ENCODE results near the gene SNX14. TPM values are rescaled to one million over a fixed set of nuclear protein-coding genes. Genes with fewer than 3 reads are reported as not detected.

The SNX14 gene
- total and polyA plus RNA-seq, 2 of the 8 experiments (the other 6 are each of a cell fraction or from before 2014, with no cell fraction given), result 11.9 to 24.2 TPM

DNA sequence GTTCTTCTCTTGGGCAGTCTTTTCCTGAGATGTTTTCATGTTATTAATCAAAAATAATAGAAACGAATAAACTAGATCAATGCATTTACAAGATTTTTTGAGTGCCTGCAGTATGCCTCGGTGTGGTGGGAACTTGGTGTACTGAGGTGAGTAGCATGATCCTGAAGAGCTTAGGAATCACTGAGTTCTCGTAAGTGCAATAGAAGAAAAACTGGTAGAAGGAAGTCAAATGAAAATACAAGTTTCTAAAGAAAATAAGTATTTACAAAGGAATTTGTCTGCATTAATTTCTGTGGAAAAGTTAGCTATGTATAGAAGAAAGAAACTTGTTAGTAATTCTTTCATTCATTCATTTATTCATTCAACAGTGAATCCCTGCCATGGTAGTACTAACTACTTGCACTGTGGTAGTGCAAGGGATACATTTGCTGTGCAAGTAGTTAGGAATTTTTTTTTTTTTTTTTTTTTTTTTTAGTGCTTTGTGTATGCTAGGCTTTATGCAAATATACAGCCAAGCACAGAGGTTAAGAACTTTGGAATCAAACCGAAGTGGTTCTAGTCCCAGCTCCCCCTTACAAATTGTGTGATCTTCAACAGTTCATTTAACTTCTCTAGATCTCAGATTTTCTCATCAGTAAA, 129.9 kb downstream of the SNX14 start:
- Histone ChIP-seq H3K14ac (ENCODE audit: insufficient read length) (no peak overlapping the region), H2BK20ac (ENCODE audit: low read length) (no peak overlapping the region), H3K79me2 (ENCODE audit: control insufficient read depth in 1 of 2, insufficient read depth in 2 of 2, low read length in 2 of 2) (no peaks in the 10 kb centered on the region), H3K23ac (ENCODE audit: insufficient read length) (no peak overlapping the region), H2AK5ac (ENCODE audit: low read depth, low read length) (no peak overlapping the region), H3K9me3 (ENCODE audit: insufficient read depth in 2 of 2, low read depth in 1 of 2, low read length in 1 of 2) (no peaks in the 10 kb centered on the region), H3K4me2 (ENCODE audit: insufficient read depth in 1 of 2, low read depth in 2 of 2, low read length in 2 of 2) (no peak overlapping the region), H2BK120ac (replicated peaks; ENCODE audit: low read depth, low read length) (no peak overlapping the region), H3K27me3 (replicated peaks in 1 of 4; ENCODE audit: control insufficient read depth in 3 of 4, extremely low read depth in 1 of 4, insufficient read depth in 3 of 4, low read length in 3 of 4) (no peaks in the 10 kb centered on the region), H3K4me3 (ENCODE audit: extremely low read depth in 1 of 4, insufficient read depth in 2 of 4, low read depth in 3 of 4, low read length in 4 of 4) (no peak overlapping the region), H2BK12ac (ENCODE audit: low read depth, low read length) (no peak overlapping the region), H3K56ac (replicated peaks; ENCODE audit: insufficient read length, low read depth, low read length) (no peak overlapping the region), H4K91ac (replicated peaks; ENCODE audit: insufficient read length, low read length) (no peak overlapping the region), H3K4ac (replicated peaks; ENCODE audit: insufficient read length, low read depth, low read length) (no peak overlapping the region), H3K27ac (ENCODE audit: low read depth, low read length) (no peak overlapping the region), H3K36me3 (ENCODE audit: control insufficient read depth in 2 of 4, insufficient read depth in 4 of 4, low read length in 3 of 4) (no peaks in the 10 kb centered on the region), H3K4me1 (replicated peaks in 1 of 4; ENCODE audit: control insufficient read depth in 3 of 4, insufficient read depth in 4 of 4, low read length in 3 of 4) (peaks cover 0 to 8% (median 2%) of the 10 kb centered on the region in 4 experiments; a peak in 4 of 7 replicates), H2BK5ac (ENCODE audit: low read depth, low read length) (no peak overlapping the region), H4K20me1 (replicated peaks in 1 of 2; ENCODE audit: control insufficient read depth in 1 of 2, insufficient read depth in 2 of 2, low read length in 2 of 2) (no peaks in the 10 kb centered on the region), H4K5ac (ENCODE audit: insufficient read length, low read depth, low read length) (no peak overlapping the region), H3K79me1 (ENCODE audit: low read depth, low read length) (no peaks in the 10 kb centered on the region), H3K18ac (ENCODE audit: extremely low read depth, low read length) (no peak overlapping the region), H2BK15ac (ENCODE audit: low read length) (no peak overlapping the region), H2AFZ (ENCODE audit: low read length) (no peak overlapping the region), H4K8ac (ENCODE audit: extremely low read depth, insufficient read depth, low read length) (no peak overlapping the region), H3K9ac (replicated peaks in 1 of 4; ENCODE audit: extremely low read depth in 1 of 4, low read depth in 3 of 4, low read length in 3 of 4) (no peak overlapping the region), H3K23me2 (ENCODE audit: low read depth, low read length) (no peaks in the 10 kb centered on the region)
- 88% methylated on average over 4 of the region's 4 CpGs; no CpG with 5 or more reads in 1 of the 2 experiments for WGBS, 2 experiments (ENCODE audit: extremely low coverage in 1 of 2, insufficient coverage in 1 of 2, insufficient read length in 1 of 2, insufficient replicate concordance in 2 of 2, low coverage in 1 of 2, low lambda C conversion rate in 2 of 2, missing lambda C conversion rate in 1 of 2)
- ChIA-PET CTCF (ENCODE audit: partially characterized antibody) (interaction anchor here (1.6 to 10.5 kb wide), 5 partner anchors 11 to 81 kb away, joined by 3 to 99 read pairs (median 10); partner anchors contain the start of gene NT5E), POLR2A (ENCODE audit: partially characterized antibody) (no interaction called here)
- no peak for FAIRE-seq
- TF ChIP-seq POU5F1 (IDR thresholded peaks at IDR 0.05; ENCODE audit: low read depth, low read length), result no peak
- TF ChIP-seq KDM5A (IDR thresholded peaks at IDR 0.05; ENCODE audit: low read length), result no peak
- TF ChIP-seq SIRT6 (IDR thresholded peaks at IDR 0.05; ENCODE audit: low read length), result no peak
- TF ChIP-seq CREB1 (IDR thresholded peaks at IDR 0.05), result no peak
- no peak for TF ChIP-seq HDAC6 (IDR thresholded peaks at IDR 0.05; ENCODE audit: low read depth, low read length)
- TF ChIP-seq RBBP5 (IDR thresholded peaks at IDR 0.05; ENCODE audit: borderline replicate concordance, low read depth, low read length), result no peak
- no peak for DNase-seq (ENCODE audit: low read depth in 1 of 2, low spot score in 2 of 2)

Measured in H1 (cell line).